GM21737 (cell line): Measurements from ENCODE around the gene HNRNPA3.
A peak's percentile ranks its signal among the peaks of the same experiment; 100 is the strongest.
"Not testable (repeated sequence)": the region's sequence is repeated elsewhere in the genome, so short reads cannot be mapped to it uniquely, and the experiment has no call there.

ENCODE experiments used
- ATAC-seq: cut with Tn5 transposase; IDR thresholded peaks from one replicate; pipeline ENCODE4 v1.9.1; 2021; ENCODE audit warnings: mild to moderate bottlenecking, moderate library complexity; ENCODE audit not compliant: unreplicated experiment

The HNRNPA3 gene

DNA sequence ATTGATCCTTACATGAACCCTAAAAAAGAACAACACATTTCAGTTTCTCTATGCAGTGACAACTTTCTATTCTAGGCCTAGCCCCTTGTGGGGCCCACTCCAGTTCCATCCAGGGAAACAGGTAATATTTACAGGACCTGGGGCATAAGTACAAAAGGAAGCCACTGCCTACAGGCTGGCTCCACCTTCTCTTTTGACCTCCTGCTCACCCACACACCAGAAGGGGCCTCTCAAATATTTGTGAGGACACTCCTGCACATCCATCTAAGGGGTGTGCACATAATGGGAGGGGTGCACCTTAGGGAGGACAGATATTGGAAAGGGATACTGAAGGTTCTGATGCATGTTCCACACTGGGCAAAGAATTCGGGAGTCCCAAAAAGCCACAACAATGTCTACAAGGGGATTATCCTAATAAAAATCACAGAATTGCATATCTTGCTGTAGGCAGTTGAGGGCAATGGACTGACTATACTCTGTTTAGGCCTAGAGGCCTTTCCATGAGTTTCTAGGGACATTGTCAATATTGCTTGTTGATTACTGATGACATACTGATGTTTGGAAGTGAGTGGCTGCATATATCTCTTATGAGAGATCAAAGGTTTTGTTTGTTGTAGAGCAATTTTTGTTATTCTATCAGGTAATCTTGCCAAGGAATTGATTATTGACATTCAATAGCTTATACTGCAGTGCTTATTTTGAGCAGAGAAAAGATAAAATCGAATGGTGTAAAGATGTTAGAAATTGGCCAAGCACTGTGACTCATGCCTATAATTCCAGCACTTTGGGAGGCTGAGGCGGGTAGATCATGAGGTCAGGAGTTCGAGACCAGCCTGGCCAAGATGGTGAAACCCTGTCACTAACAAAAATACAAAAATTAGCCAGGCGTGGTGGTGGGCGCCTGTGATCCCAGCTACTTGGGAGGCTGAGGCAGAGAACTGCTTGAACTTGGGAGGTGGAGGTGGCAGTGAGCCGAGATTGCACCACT, 23.8 kb upstream of the HNRNPA3 start:
- no peak for ATAC-seq

DNA sequence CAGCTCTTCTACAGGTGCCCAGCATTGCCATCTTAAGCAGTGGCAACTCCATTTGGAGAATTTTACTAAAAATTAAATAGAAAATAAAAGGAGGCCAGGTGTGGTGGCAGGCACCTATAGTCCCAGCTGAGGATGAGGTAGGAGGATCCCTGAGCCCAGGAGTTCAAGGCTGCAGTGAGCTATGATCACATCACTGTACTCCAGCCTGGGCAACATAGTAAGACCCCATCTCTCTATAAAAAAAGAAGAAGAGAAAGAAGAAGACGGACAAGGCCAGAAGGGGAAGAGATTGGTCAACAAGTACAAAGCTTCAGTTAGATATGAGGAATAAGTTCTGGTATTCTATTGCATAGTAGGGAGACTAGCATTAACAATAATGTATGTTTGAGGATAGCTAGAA, 21.7 kb upstream of the HNRNPA3 start:
- no peak for ATAC-seq

DNA sequence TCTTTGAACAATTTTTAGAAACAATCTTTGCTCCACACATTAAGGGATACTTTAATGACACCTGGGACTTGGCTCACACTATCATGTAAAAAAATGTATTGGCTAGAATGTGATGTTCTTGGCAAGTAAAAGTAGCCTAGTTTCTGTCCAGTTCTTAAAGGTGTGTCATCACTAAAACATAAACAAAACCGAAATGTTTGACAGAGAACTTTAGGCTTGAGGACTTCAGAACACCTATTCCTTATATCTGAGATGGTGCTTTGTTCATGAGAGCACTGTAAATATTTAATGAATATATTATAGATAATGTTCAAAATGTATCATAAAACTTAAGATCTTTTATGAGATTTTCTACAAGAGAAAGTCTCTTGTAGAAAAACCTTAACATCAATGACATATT, 19.8 kb upstream of the HNRNPA3 start:
- no peak for ATAC-seq

DNA sequence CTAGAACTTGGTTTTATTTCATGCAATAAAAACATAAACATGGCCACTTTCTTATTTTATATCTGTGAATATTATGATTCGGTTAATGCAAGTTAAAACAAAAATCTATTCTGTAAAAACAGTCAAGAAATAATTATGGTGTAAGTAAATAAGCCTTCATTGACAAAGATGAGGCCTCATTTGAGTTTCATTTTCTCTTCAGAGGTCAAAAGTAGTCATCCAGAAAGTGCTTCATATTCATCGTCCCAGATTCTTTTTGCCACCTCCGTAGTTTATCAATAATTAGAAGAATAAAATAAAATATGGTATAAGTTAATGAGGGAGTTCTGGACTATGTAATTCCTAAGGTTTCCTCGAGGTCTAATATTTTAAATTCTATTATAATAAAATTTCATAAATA, 19.4 kb upstream of the HNRNPA3 start:
- no peak for ATAC-seq

DNA sequence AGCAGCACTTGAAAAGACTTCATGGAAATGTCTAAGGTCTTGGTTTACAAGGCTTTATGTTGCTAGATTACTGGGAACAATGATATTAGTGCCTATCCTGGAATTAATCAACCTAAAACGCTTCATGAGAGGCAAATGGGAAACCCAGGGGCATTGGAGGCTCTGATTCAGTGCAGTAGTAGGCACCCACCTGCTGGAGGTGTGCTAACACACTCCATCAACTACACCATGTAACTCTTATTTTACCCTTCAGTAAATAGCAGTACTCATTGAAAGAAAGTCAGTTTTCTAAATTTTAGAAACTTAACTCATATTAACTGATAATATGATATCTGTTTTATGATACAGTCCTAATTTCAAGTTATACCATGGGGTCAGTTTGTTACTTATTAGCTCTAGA, 17.4 kb upstream of the HNRNPA3 start:
- ATAC-seq: no peak

DNA sequence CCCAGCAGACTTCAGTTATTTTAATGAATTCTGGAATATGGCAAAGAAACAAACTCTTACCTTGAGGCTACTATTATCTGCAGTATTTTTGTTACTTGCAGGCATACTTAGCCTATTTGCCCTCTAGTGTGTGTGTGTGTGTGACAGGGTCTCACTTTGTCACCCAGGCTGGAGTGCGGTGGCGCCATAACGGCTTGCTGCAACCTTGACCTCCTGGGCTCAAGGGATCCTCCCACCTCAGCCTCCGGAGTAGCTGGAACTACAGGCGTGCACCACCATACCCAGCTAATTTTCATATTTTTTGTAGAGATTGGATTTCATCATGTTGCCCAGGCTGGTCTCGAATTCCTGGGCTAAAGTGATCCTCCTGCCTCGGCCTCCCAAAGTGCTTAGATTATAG, 12.2 kb upstream of the HNRNPA3 start:
- not testable (repeated sequence) for ATAC-seq

DNA sequence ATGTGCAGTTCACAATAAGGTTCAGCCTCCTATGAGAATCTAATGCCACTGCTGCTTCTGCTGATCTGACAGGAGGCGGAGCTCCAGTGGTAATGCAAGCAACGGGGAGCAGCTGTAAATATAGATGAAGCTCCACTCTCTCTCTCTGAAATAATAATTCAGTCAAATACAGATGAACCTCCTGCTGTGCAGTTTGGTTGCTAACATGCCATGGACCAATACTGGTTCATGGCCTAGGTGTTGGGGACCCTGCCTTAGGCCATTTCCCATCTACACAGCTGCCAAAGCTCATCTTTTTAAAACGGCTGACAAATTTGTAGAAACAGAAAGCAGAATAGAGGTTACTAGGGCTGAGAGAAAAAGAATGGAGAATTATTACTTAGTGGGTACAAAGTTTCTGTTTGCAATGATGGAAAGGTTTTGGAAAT, 10.7 kb upstream of the HNRNPA3 start:
- ATAC-seq: no peak

DNA sequence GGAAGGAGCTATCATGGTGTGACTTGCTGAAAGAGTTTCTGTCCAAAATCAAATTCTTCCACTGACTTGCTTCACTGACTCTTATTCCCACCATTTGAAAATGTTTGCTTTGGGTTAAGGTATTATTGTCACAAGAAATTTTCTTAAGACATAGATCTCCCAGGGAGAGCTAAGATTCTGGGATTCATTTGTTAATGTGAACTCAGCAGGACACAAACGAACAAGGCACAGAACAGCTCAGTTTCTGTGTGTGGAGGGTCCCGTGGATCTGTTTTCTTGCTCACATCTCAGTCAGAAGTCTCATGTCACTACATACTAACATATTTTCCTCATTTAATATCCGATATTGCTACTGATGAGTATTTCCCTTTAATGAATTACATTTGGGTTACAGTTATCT, 8.2 kb upstream of the HNRNPA3 start:
- ATAC-seq: no peak

DNA sequence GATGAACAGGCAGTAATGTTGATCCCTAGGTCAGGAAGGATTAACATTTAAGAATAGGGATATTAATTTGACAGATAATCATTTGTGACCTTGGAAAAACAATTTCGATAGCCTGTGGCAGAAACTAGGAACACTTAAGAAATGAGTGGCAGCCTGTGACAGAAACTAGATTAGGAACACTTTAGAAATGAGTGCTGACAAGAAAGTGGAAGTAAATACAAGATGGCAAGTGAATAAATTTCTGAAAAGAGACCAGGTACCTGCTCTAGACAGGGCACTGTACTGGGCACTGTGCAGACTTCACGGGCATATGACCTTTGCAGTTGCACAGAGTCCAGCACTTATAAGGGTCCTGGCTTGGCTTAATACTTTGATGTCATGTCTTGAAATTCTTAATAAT, 5.5 kb upstream of the HNRNPA3 start:
- ATAC-seq: peak; percentile 59

DNA sequence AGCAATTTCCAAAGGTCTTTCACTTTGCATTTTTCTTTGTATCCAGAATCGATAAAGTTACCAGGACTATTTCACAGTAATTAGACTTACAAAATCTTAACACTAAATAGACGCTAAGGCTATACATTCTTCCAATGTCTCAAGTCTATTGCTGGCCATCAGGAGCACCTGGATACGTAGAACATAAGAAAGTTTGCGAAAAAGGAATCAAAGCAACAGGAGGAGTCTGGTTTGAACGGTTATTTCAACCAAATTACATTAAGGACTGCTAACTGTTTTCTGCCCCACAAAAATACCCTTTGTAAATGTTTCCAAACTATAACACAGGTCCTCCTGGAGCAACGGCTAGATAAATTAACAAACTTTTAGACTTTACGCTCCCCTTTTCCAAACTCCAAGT, 1.4 kb upstream of the HNRNPA3 start:
- ATAC-seq: no peak

DNA sequence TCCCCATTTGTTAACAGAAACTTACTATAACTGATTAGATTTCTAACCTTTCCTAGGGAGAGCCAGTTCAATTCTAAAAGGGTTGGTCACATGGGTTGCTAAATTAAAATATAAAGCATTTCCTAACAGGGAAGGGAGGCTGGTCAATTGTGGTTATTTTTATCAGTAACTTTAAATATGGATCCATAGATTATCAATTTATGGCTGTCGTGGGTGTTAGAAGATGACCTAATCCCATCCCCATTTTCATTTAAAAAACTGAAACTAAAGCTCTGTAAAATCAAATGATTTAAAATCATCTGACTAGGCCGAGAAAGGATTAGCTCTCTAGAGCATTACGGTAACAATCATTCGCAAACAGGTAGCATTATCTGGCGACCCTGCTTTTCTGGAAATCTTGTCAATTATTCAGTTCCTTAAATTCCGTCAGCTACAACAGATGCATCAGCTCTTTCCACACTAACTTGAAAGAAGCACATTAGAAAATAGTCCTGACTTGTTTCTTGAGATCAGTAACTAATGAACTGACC, 953 bp upstream of the HNRNPA3 start:
- no peak for ATAC-seq

DNA sequence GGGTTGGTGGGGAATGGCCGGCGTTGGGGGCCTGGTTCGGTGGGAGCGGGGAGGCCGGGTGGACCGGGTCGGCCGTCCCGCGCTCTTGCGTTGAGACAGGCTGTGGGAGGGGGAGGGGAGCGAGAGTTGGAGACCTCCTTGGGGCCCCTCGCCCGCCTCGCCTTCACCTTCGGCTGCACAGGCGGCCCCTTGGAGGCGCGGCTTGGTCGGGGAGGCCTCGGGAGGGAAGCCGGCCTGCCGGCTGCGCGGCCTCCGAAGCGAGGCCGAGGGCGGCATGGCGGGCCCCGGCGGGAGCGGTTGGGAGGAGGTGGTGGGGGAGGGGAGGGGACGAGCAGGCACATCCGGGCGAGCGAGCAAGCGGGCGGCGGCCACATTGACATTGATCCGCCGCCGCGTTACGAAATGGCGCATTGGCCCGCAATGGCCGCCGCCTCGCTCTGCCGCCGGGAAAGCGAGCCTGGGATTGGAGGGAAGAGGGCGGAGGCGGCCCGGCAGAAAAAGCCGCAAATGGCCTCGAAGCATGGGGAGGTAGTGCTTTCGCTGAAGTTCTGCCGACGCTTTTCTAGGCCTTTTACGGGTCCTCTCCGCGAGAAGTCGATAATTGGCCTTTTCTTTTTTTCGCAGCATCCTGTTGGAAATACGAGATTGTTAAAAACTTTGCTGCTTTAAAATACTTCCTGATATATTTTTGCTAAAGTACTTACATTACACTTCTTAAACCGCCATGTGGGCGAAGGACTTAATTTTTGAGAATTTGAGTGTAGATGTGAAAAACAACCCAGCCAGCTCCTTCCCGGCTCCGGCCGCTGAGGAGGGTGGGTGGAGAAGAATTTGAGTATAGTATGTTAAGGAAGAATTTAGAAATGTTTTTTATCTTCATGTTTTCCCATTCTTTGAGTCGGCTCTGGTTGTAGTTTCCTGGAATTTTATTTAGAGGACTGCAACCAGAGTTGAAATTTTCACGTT, 580 bp downstream of the HNRNPA3 start:
- peak; percentile 44 for ATAC-seq

DNA sequence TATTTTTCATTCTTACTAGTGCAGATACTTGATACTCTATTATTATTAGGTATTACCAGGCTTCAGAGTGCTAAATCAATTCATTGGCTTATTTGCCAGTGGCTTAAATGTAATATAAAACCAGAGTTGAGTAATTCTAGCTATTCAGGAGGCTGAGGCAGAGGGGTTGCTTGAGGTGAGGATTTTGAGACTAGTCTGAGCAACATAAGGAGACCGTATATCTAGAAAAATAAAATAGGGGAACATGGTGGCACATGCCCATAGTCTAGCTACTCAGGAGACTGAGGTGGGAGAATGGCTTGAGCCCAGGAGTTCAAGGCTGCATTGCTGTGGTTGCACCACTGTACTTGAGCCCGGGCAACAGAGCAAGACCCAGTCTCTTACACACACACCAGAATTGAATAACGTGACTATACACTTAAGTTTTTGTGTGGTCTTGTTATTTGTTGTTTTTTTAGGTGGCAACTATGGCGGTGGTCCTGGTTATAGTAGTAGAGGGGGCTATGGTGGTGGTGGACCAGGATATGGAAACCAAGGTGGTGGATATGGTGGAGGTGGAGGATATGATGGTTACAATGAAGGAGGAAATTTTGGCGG, 4.8 kb downstream of the HNRNPA3 start:
- ATAC-seq: no peak

DNA sequence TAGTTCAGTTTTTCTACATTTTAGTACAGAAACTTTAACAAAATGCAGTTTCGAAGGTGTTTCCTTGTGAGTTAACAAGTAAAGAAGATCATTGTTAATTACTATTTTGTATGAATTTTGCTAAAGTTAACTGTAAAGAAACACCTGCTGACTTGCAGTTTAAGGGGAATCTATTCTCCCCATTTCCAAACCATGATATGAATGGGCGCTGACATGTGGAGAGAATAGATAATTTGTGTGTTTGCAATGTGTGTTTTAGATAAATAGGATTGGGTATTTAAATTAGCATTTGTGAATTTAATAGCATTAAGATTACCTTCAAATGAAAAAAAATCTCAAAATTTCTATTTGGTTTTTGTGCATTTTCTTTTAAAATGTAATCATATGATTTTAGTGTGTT, 7.2 kb downstream of the HNRNPA3 start:
- not testable (repeated sequence) for ATAC-seq

DNA sequence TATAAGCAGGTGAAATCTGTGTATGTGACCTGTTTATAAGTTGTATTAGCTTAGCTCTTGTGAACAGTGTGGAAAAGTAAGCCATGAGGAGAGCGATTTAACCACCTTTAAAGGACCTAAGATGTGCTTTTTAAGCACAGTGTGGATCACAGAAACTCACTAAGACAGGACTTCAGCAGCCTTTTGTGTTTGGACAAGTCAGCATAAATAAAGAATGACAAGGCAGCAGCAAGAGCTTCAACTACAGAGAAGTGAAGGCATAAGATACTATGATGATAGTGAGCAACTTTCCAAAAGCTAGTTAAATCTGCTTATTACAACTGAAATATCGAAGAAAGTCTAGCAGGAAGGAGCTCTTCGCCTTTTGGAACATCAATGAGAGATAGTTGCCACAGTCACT, 8.9 kb downstream of the HNRNPA3 start:
- ATAC-seq: no peak

DNA sequence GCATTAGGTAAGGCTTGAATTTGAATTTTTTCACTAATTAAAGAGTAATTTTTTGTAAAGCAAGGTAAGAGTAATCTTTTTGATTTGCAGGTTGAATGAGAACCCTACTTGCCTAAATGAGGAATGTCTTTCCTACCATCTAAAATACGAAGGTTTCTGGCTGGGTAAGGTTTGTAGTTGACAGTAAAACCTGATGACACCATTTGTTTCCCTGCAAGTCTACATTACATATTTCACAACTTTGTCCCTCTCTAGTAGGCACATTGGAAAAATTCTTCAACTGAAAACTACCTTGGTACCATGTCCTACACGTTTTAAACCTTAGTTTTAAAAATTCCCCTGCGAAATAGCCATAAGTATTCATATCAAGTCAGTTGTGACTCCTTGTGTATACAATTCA, 9.4 kb downstream of the HNRNPA3 start:
- no peak for ATAC-seq

DNA sequence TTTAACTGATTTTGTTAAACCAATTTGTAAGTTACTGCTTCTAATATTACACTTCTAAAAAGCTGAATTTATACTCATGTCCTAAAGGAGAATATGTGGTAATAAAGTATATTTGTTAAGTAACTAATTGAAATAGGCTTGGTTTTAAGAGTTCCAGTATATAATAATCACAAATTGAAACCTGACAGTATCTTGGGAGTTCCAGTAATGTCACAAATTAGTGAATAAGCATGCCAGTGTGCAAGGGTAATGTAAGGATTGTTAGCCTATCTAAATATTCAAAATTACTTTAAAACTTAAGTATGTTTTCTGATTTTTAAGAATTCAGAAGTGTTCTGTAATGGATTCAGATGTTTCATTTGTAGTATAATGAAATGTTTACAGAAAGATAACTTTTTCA, 10.8 kb downstream of the HNRNPA3 start:
- not testable (repeated sequence) for ATAC-seq

DNA sequence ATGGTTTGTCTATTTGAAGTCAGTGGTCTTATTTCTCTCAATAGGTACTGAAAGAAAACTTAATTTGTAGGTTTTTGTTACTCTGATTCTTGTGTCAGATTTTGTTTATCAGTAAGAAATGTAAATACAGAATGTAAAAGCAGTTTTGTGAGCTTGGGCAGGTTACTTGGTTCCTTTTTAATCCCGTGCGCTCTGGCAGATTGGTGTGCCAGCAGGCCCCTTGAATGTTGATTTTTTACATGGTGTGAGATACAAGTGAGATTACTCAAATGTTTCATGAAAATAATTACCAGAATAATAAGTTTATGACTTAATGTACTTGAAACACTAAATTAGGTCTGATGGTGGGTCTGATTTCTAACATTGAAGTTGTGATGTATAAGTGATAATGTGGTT, 13.4 kb downstream of the HNRNPA3 start:
- ATAC-seq: no peak

DNA sequence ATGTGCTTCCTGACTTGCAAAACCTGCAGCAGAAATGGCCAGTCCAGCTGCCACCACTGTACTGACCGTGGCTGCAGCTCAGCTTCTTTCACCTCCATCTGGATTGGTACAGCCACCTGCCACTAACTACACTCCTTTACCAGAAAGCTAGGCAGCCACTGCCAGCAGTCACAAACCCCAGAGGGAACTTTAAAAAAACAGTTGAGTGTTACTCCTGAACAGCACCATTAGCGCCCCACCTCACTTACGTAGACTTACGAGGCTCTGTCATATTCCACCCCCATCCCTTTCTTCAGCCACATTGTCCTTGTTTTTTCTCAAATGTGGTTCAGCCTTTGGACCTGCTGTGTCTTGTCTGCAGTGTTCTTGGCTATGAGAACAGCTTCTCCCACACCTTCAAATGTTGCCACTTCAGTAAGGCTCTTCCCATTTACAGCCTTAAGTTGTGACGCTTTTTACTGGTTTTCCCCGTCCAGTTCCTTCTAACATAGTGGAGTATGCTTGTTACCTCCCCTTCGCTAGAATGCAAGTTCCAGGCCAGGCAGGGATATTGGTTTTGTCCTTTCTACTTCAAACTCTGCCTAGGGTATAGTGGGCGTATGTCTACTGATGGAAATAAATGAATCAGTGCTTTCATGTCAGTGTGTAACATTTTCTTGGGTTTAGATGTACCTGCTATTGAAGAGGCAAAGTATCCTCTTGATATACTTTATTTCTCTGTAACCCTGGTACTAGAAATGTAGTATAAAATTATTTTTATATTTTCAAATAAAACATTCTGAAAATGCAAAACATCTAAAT, 17.0 kb downstream of the HNRNPA3 start:
- ATAC-seq: no peak

DNA sequence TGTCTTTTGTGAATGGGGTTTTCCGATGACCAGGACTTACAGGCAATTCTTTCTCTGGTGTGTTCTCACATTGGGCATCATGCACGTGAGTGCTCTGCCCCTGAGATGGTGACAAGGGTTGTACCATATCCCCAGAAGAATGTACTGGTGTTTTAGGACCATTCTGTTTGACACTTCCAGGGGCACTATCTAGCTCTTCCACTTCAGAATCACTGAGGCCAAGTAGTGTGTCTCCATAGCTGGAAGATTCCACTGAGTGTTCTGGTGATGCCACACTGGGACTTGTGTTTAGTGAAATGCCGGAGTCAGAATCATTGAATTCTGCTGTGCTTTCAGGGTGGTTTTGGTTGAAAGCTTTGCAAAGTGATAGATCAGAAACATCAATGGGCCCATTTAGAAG, 18.7 kb downstream of the HNRNPA3 start:
- ATAC-seq: no peak
